ENCODE data around the gene ZBTB25.
"Not testable (repeated sequence)": the region's sequence is repeated elsewhere in the genome, so short reads cannot be mapped to it uniquely, and the experiment has no call there.

The ZBTB25 gene

GRCh38 chr14:64503434-64504309 lies at the start of gene ZBTB25:
Gene ZBTB25, minus strand, starts transcription at chr14:64503838. Its CDS starts 13,305 bp downstream, at chr14:64490533.
- DNase-seq: peak; percentile 96

GRCh38 chr14:64550621-64551333 lies 47.1 kb upstream of the ZBTB25 start:
- DNase-seq: no peak

GRCh38 chr14:64549791-64550620 lies 46.4 kb upstream of the ZBTB25 start, which contains the start of gene PPP1R36:
Gene PPP1R36, plus strand, starts transcription at chr14:64549961. Its CDS starts 37 bp downstream, at chr14:64549998.
- DNase-seq: peak; percentile 68

GRCh38 chr14:64549016-64549415 lies 45.4 kb upstream of the ZBTB25 start:
- no peak for DNase-seq

- DNase-seq: no peak
These were observed 41.1 kb upstream of the ZBTB25 start for GRCh38 chr14:64544607-64545312.

GRCh38 chr14:64542836-64543201 lies 39.2 kb upstream of the ZBTB25 start:
- no peak for DNase-seq

GRCh38 chr14:64541972-64542835 lies 38.6 kb upstream of the ZBTB25 start:
- DNase-seq: no peak

GRCh38 chr14:64541261-64541971 lies 37.8 kb upstream of the ZBTB25 start:
- no peak for DNase-seq

- DNase-seq: no peak
These were observed 36.9 kb upstream of the ZBTB25 start, which contains the start of gene HSPA2 for GRCh38 chr14:64540208-64541202. Gene HSPA2, plus strand, starts transcription at chr14:64540741. Its CDS starts 109 bp downstream, at chr14:64540850.

GRCh38 chr14:64536488-64537245 lies 33.0 kb upstream of the ZBTB25 start:
- no peak for DNase-seq

- no peak for DNase-seq
These were observed 27.9 kb upstream of the ZBTB25 start for GRCh38 chr14:64531567-64531966.

GRCh38 chr14:64525354-64525753 lies 21.7 kb upstream of the ZBTB25 start:
- DNase-seq: no peak

- DNase-seq: no peak
These were observed 19.1 kb upstream of the ZBTB25 start for GRCh38 chr14:64522591-64523355.

- DNase-seq: no peak
These were observed 17.1 kb upstream of the ZBTB25 start for GRCh38 chr14:64520699-64521098.

GRCh38 chr14:64518229-64518628 lies 14.6 kb upstream of the ZBTB25 start:
- DNase-seq: no peak

GRCh38 chr14:64517667-64518066 lies 14.0 kb upstream of the ZBTB25 start:
- DNase-seq: not testable (repeated sequence)

- DNase-seq: no peak
These were observed 13.3 kb upstream of the ZBTB25 start for GRCh38 chr14:64516969-64517368.

- DNase-seq: peak; percentile 39
These were observed 11.4 kb upstream of the ZBTB25 start for GRCh38 chr14:64515053-64515452.
